HG03442 (cell line): ENCODE data around the gene GRK7.
A peak's percentile ranks its signal among the peaks of the same experiment; 100 is the strongest.

Source experiments
- ATAC-seq: cut with Tn5 transposase; IDR thresholded peaks from one replicate; pipeline ENCODE4 v1.9.1; 2021; ENCODE audit warnings: mild to moderate bottlenecking, moderate library complexity; ENCODE audit not compliant: unreplicated experiment

Gene GRK7, protein sequence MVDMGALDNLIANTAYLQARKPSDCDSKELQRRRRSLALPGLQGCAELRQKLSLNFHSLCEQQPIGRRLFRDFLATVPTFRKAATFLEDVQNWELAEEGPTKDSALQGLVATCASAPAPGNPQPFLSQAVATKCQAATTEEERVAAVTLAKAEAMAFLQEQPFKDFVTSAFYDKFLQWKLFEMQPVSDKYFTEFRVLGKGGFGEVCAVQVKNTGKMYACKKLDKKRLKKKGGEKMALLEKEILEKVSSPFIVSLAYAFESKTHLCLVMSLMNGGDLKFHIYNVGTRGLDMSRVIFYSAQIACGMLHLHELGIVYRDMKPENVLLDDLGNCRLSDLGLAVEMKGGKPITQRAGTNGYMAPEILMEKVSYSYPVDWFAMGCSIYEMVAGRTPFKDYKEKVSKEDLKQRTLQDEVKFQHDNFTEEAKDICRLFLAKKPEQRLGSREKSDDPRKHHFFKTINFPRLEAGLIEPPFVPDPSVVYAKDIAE (N-terminal part only)

DNA sequence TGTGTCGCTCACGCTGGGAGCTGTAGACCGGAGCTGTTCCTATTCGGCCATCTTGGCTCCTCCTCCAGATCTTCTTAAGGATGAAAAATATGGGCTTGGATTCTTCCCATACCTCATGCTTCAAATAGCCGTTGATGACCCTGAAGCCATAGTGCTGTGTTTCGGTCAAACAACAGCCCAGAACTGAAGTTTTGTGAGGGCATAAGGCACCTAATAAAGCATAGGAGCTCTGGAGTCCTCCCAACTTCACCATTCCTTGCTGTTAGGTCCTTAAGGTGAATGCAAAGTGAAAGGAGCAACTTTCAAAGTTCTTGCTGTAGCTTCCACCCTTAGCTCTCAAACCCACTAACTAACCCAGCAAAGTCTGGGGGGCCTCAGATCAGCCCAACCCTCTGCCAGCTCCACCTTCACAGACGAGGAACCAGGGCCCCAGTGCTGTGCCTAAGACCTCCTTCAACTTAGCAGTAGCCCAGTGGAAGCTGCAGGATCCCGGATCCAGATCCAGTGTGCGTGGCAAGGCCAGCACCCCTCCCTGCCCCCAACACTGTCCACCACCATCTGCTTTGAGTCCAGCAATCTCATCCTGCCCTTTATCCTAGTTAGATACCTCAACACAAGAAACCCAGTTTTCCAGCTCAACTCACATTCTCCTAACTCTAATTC, at the start of gene GRK7:
TSS of gene GRK7 (plus strand) at position 321 of the 663 bp plus-strand sequence. CDS start 14,877 bp downstream, outside the sequence.
- ATAC-seq: no peak

DNA sequence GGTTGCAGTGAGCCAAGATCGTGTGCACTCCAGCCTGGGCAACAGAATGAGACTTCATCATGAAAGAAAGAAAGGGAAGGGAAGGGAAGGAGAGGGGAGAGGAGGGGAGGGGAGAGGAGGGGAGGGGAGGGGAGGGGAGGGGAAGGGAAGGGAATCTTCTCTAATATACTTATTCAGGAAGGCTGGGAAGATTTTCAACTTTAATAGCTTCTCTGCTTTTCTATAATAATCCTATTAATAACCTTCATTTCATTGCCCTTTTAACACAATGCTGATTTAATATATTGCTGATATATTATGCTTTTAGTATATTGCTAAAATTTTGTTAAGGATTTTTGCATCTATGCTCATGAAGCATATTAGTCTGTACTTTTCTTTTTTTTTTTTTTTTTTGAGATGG, 48.5 kb upstream of the GRK7 start:
- ATAC-seq: no peak

DNA sequence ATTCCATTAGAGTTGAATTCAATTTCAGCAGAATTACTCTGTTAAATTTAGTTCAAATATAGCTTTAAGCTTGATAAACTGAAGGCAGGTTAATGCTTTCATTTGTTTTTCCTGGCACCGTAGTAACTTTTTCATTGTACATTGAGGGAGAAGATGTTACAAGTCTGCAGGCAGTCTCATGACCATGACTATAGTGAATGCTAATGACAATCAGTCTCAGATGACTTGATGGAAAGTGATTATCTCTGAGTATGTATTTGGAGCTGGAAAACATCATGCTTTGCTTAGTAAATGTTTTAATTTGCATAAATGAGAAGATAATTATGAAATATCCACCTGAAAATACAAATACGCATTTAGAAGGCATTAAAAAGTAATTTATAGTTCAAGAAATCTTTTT, 41.1 kb upstream of the GRK7 start:
- ATAC-seq: no peak

DNA sequence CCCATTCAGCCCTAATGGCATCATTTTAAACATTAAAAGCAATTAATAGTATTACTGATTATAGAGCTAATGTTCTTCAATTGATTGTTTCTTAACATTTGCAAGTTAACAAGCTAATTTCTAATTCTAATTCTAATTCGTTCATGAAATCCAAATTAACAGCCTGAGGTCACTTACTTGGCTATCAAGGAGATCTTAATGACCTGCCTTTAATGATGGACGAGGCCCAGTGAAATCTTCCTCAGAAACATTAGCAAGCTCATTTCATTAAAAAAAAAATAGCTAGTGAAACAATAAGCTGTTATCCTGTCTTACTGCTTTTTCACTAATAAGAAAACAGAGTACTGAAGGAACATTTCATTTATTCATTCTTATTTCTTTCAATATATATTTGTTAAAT, 40.6 kb upstream of the GRK7 start:
- ATAC-seq: no peak

DNA sequence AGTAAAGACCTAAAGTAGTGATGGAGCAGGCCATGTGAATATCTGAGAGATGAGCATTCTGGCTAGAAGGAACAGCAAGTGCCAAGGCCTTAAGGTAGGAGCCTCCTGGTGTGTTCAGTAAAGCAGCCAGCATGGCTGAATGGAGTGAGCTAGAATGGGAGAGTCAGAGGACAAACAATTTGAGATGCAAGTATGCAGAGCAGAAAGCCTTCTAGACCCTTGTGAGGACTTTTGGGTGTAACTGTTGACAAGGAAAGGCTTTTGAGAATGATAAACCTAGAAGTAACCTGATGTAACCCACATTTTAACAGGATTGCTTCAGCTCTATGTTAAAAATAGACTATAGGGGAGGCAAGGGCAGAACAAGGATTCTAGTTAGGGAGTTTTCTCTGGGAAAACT, 40.0 kb upstream of the GRK7 start:
- ATAC-seq: no peak

DNA sequence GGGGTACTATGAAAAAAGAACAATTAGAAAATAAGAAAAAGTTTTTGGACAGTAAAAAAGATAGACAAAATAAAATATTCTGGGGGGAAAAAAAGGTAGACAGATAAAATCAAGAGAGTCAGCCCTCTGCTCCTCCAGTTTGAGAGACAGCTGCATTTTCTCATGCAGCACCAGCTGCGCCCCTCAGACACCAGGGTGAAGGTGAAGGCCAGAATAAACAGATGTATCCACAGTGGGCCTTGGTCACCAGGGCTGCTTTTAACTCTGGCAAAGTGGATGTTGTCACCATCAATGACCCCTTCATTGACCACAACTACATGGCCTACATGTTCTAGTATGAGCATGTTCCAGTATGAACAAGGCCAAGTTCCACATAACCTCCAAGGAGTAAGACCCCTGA, 39.0 kb upstream of the GRK7 start:
- ATAC-seq: no peak

DNA sequence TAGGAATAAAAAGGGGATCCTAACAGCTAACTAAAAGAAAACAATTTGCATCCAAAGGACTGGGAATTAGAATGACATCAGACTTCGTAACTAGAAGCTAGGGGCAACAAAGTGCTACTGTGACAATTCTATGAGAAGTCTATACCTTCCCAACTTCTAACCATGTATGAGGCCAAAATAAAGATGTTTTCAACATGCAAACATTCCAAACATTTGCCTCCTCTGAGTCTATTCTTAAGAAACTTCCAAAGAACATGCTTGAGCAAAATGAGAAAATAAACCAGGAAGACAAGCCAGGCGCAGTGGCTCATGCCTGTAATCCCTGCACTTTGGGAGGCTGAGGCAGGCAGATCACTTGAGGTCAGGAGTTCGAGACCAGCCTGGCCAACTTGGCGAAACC, 38.2 kb upstream of the GRK7 start:
- no peak for ATAC-seq

DNA sequence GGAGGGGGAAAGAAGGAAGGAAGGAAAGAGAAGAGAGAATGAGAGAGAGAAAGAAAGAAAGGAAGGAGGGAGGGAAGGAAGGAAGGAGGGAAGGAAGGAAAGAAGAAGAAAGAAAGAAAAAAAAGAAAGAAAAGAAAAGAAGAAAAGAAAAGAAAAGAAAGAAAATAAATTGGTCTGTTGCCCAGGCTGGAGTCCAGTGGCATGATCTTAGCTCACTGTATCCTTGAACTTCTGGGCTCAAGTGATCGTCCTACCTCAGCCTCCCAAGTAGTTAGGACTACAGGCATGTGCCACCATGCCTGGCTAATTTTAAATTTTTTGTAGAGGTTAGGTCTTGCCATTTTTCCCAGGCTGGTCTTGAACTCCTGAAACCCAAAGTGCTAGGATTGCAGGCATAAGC, 36.7 kb upstream of the GRK7 start:
- ATAC-seq: no peak

DNA sequence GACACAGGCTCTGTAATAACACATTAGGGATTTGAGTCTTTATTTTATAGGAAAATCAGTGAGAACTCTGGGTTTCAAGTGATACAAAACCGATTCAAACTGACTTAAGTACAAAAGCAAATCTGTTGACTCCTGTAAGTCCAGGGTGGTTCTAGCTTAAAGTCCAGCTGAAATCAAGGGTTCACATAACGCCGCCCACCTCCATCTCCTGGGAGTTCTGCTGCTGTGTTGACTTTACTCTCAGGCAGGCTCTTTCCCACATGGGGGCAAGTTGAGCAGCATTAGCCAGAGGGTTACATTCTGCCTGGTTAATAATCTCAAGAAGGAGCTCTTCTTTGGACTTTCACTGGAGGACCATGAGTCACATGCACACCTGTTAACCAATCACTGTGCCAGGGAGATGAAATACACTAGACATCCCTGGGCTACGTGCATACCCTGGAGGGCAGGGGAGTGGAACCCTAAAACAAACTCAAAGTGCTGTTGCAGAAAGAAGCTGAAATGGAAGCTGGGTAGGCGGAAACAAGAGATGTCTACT, 34.8 kb upstream of the GRK7 start:
- no peak for ATAC-seq

DNA sequence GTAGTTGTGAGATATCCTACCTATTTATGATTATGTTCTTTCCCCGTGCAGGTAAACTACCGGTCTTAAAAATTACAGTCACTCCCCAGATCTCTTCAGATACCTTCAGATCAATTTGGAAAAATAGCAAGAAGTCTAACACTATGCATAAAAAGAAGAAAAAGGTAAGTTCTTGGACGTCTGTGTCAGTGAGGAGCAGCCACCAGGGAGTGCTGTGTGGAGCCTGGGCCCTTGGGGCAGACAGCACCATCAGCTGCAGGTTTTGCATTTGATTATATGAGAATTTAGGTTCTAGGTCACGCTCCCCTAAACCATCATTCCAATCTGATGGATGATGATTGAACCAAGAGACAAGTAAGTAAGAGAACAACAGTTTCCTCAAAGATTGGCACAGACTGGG, 34.0 kb upstream of the GRK7 start:
- no peak for ATAC-seq

DNA sequence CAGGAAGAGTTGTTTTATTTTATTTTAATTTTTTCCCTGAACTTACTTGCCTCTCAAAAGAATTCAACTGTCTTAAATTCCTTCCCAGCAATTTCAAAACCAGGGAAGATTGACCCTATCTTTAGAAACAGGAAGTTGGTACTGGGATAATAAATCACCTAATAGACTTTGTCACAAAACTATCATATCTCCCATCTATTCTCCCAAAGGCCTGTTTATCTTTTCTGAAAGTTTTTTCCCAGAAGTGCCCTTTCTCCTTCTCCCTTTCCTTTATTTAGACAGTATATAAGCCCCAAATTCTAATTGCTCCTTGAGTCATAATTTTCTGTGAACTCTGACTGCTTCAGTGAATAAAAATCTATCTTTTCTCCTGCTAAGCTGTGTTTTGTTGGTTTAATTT, 28.0 kb upstream of the GRK7 start:
- ATAC-seq: no peak

DNA sequence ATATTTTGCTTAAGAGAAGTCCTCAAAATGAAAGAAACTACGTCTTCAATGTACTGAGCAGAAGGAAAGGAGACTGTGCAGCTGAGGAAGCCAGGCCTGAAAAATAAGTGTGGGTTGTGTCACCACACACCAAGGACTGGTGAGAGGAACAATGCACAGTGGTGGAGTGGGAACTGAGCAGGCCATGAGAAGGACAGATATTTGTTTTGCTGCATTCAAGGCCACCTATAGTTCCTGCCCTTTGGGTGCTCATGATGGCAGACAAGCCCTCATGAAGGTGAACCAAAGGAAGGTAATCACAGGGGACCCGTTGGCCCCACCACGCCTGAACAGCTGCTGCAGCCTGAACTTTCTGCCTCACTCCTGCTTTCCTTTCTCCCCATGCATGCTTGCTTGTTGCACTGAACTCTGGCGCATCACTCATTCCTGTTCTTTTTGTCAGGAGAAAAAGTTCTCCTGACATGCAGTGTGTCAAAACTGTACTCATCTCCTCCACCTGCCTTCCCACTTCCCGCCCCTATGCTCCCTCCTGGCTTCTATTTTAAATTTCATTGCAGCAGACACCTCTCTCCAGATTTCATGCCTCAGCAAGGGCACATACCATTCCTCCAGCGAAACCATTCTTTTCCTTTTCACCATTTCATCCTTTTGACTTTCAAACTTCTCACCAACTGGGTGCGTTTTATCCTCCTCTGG, 27.3 kb upstream of the GRK7 start:
- ATAC-seq: no peak

DNA sequence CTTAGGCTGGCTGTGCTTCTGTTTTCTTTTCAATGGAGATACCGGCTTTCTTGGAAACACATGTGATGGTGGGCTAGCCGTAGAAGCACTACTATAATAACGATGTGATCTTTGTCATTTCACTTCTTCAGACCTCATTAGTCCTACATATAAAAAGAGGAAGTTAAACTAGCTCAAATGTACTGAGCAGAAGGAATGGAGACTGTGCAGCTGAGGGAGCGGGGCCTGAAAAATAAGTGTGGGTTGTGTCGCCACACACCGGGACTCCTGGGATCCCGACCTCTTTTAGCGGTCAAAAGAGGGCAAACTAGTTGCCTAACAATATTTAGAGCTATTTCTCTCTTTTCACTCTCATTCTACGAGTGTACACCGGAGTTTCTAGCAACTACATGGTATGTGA, 26.1 kb upstream of the GRK7 start:
- ATAC-seq: no peak

DNA sequence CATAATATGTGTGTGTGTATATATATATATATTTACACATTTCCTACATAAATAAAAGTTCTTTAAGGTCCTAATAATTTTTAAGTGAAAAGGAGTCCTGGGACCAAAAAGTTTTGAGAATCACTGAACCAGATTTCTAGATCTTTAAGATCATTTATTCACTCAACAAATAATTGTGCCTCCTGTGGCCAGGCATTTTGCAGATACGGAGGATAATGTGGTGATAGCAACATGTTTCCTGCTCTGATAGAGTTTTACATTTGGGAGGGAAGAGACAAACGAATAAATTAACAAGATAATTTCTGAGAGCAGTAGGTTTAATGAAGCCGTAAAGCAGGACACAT, 25.6 kb upstream of the GRK7 start:
- ATAC-seq: no peak

DNA sequence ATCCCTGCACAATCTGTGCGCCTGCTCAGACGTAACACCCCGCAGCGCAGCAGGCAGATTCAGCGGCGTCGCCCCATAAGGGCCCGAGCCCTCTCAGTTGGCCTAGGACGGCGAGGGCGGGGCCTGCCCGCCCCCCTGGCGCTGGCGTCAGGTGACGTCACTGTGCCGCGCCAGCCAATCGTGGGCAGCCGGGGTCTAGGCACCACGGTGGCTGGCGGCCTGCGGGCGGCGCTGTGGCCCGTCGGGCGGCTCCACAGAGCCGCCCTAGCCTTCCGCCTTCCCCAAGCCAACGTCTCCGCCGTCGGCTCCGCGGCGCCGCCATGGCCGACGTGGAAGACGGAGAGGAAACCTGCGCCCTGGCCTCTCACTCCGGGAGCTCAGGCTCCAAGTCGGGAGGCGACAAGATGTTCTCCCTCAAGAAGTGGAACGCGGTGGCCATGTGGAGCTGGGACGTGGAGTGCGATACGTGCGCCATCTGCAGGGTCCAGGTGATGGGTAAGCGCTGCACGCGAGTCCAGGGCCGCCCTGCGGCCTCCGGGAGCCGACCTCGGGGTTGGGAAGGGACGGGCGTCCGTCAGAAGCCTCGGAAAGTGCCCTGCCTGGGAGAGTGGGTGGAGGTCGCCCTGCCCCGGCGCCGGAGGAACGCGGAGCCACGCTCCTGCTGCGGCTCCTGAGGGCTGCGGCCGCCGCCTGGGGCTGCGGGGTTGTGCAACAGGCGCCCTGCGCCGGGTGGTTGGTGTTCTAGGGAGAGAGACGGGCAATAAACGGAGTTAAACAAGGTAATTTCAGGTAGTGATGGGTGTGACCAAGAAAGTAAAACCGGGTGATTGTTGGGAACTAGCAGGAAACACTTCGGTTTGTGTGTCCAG, 25.0 kb upstream of the GRK7 start, which contains the start of gene RNF7:
TSS of gene RNF7 (plus strand) at position 277 of the 869 bp plus-strand sequence. CDS start at position 321, 44 bp downstream.
- ATAC-seq: peak; percentile 94

DNA sequence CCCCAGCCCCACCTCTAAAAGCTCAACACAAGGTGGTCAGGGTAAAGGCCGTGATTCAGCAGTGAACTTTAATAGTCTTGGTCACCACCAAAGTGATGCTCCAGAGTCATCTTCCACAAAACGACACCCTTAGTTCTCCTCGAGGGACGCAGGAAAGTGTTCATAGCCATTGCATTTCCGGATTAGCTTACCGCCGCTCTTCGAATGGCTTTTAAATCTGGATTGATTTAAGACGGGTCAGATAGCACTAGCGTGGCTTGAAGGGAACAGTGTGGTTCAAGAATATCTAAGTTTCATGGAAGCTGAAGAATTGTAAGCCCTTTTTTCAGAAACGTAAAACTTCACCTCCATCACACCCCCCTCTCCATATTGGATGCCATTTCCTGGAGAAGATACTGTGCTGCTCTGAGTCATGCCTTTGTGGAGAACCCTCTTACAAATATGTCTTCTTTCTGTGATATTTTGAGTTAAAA, 24.3 kb upstream of the GRK7 start:
- ATAC-seq: no peak

DNA sequence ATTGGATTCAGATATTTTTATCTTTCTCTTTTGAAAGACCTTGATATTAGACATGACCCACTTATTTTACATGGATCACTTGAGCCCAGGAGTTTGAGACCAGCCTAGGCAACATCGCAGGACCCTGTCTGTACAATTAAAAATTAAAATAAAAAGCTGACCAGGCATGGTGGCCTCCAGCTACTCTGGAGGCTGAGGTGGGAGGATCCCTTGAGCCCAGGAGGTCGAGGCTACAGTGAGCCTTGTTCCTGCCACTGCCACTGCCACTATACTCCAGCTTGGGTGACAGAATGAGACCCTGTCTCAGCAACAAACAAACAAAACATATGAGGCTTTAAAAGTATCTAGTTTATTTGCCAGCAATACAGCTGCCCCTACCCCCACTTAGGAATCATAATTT, 23.5 kb upstream of the GRK7 start:
- ATAC-seq: no peak

DNA sequence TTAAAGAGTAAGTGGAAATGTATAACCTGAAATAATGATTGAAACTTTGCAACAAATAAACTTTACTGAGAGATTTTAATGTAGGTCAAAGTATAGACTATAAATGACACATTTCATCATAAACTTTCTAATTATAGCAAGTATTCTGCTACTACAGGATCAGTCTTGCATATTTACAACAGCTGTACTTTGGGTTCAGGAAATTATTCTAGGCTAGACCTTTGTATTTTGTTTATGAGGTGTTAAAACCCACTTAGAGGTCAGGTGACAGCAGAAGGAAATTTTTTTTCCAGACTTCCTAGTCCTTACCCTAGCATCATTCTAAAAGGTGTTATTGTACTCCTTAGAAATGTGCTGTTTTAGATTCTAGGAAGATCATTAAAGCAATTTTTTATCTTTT, 22.9 kb upstream of the GRK7 start:
- no peak for ATAC-seq

DNA sequence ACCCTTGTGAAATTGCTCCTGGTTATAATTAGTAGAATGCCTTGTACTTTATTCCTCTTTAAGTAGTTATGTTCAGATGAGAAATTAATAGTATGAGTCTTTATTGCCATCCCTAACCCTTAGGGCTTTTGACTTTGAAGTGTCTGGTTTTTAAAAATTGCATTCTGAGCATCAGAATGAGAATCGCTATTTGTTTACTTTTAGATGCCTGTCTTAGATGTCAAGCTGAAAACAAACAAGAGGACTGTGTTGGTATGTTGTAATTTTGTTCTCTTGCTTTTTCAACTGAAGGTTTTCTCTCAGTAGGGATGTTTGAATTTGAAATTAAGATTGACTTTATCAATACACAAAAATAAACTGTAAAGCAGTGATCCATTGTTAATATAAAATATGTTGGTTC, 19.9 kb upstream of the GRK7 start:
- no peak for ATAC-seq

DNA sequence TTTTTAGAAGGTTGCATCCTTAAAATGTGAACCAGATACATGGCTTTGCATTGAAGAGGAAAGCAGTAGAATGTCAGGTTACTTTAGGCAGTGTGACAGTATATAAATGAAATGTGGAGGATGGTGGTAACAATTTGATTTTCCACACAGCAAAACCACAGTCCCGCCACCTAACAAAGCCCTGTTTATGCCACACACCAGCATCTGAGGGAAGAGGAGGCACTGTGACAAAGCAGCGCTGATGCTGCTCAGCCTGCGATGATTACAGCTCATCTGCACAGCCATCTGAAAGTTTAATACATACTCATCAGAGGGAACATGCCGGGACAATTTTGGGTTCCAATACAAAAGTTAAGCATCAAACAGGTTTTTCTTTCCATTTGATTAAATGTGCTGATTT, 16.2 kb upstream of the GRK7 start:
- ATAC-seq: no peak
